Measurements from ENCODE around the gene MAP2K1.
"Not testable (repeated sequence)": the region's sequence is repeated elsewhere in the genome, so short reads cannot be mapped to it uniquely, and the experiment has no call there.

Gene MAP2K1

GRCh38 chr15:66393037-66393436, 6.3 kb downstream of the MAP2K1 start:
- not testable (repeated sequence) for DNase-seq (ENCODE audit: low read depth)

GRCh38 chr15:66394472-66394871, 7.8 kb downstream of the MAP2K1 start:
- DNase-seq (ENCODE audit: low read depth) = no peak

- no peak for DNase-seq (ENCODE audit: low read depth)
Measured at GRCh38 chr15:66394915-66395314, 8.2 kb downstream of the MAP2K1 start.

GRCh38 chr15:66399276-66399675, 12.6 kb downstream of the MAP2K1 start:
- DNase-seq (ENCODE audit: low read depth) = no peak

DNA sequence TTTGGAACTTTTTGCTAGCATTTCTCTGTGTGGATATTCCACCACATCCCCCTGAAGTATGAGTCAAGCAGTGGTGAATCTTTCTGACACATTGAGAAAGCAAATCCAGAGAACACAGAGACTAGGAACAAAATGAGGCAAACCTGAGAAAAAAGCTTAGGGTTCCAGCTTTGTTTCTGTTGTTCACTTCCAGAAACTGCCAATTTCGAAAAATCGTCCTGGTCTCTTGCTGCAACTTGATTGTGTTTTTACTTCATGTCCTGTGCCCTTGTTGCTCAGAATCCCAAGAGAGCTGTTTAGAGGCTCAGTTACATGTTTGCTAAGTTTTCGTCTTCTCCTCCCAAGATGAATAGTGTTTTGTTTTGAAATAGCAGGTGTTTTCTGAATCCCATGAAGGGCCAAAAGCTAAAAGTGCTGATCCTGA, 13.7 kb downstream of the MAP2K1 start:
- DNase-seq (ENCODE audit: low read depth) = no peak

GRCh38 chr15:66401130-66402021, 14.7 kb downstream of the MAP2K1 start:
- no peak for DNase-seq (ENCODE audit: low read depth)

DNA sequence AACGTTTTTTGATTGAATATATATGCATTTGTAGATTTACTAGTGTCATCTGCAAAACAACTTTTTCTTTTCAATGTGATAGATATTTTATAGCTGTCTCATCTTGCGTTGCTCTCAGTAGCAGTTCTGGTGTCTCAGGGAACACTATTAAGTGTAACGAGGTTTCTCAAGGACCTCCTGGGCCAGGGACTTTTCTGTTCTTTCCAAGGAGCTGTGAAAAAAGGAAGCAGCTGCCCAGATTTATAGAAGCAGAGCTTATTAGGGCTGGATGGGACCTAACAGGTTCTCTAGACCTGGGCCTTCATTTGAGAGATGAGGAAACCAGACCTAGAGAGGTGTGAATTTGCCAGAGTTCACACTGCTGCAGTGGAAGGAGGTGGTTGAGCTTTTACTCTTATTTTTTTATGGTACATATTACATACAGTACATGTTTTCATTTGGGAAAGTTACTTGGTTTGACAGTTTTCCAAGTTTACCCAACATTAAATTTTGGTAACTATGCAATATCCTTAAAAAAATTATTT, 16.1 kb downstream of the MAP2K1 start:
- no peak for DNase-seq (ENCODE audit: low read depth)

GRCh38 chr15:66403323-66403722, 16.6 kb downstream of the MAP2K1 start:
- no peak for DNase-seq (ENCODE audit: low read depth)

DNA sequence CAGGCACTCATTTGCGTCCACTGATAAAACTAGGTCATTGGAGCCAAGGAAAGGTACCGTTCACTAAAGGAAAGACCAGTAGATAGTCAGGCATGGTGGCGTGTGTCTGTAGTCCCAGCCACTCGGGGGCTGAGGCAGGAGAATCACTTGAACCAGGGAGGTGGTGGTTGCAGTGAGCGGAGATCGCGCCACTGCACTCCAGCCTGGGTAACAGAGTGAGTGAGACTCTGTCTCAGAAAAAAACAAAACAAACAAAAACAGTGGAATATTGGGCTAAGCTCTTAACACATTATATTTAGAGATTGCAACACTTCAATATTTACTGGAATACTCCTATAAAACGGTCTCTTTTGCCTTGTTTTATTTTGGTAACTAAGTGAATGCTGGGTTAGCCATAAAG, 17.4 kb downstream of the MAP2K1 start:
- no peak for DNase-seq (ENCODE audit: low read depth)

DNA sequence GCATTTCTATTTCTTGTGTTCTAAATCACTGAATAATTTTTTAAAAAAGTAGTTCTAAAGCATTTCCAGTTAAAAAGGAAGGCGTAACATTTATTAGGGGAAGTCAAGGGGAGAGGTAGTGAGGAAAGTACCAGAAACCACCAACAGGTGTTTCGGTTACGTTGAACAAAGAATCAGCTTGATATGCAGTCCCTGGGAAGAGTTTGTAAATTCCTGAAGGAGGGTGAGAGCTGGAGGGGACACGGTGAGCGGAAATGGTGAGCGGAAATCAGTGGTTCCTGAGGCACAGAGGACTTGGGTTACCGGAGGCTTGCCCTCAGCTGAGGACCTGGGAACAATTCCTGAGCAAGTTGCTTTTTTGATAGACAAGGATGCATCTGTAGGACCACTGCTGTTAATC, 17.8 kb downstream of the MAP2K1 start:
- DNase-seq (ENCODE audit: low read depth) = no peak

DNA sequence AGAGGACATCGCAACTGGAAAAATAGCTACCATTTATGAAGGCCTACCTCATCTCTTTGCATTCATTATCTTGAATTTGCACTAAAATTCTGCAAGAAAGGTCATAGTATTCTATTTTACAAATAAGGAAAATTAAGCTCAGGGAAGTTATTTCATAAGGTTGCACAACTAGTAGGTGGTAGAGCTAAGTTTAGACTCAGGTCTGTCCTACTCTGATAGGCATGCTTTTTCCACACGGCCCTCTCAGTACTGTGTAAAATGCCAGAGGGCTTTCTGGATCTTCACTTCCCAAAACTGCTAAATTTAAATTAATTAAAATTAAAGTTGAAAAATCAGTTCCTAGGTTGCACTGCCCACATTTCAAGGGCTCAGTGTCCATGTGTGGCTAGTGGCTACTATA, 18.3 kb downstream of the MAP2K1 start:
- DNase-seq (ENCODE audit: low read depth) = no peak

- no peak for DNase-seq (ENCODE audit: low read depth)
Measured at GRCh38 chr15:66405615-66406014, 18.9 kb downstream of the MAP2K1 start.

GRCh38 chr15:66408254-66408653, 21.5 kb downstream of the MAP2K1 start:
- DNase-seq (ENCODE audit: low read depth) = no peak

- DNase-seq (ENCODE audit: low read depth) = no peak
Measured at GRCh38 chr15:66408675-66409282, 22.1 kb downstream of the MAP2K1 start.

GRCh38 chr15:66409565-66410108, 22.9 kb downstream of the MAP2K1 start:
- no peak for DNase-seq (ENCODE audit: low read depth)

GRCh38 chr15:66411190-66411589, 24.5 kb downstream of the MAP2K1 start:
- DNase-seq (ENCODE audit: low read depth) = no peak

DNA sequence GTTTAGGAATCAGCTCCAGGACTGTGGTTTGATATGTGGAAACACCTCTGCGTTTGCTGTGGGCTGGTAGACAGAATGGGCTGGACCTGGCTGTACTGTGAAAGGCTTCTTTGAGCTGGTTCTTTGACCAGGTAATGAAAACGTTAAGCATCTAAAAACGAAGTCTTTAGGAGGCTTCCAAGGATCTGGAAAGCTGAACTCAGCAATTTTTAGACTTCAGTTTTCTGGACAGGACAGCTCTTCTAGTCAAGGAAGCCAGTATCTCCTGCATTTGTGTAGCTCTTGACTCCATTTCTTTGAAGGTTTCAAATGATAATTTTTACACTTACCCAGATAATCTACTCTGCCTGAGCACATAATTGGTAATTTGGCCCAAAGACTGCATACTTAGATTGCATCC, 25.5 kb downstream of the MAP2K1 start:
- no peak for DNase-seq (ENCODE audit: low read depth)

GRCh38 chr15:66413579-66413978, 26.9 kb downstream of the MAP2K1 start:
- no peak for DNase-seq (ENCODE audit: low read depth)

DNA sequence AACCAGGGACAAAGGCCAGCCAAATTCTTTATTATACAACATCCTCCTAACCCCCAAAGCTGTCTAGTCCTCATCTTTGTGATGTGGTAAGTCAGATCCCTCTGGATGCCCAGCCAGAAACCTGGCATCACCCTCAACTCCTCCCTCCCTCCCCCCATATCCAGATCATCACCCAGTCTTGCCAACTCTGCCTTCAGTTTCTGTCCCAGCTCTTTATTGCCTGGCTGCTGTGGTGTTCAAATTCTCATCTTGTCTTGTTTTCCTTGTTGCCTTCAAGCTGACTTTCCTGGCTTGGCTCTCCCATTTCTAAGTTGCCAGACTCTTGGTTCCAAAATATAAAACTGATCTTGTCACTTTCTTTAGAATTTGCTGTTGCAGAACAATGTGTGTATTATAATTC, 28.6 kb downstream of the MAP2K1 start:
- DNase-seq (ENCODE audit: low read depth) = no peak

GRCh38 chr15:66417736-66418135, 31.0 kb downstream of the MAP2K1 start:
- no peak for DNase-seq (ENCODE audit: low read depth)

DNA sequence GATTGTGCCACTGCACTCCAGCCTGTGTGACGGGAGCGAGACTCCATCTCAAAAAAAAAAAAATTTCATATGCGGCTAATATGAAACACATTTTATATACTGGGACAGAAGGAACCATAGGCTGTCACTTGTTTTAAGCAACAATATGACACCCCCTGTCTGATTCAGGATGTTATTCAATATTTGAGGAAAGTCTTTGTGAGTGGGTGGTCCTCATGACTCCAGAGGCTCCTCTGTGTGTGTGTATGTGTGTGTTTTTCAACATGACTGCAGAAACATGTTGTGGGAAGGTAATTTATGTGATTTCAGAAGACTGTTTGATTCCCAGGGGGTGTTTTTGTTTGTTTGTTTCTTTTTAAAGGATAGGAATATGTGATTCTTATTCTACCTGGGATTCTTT, 32.8 kb downstream of the MAP2K1 start:
- no peak for DNase-seq (ENCODE audit: low read depth)

GRCh38 chr15:66422347-66422746, 35.6 kb downstream of the MAP2K1 start:
- DNase-seq (ENCODE audit: low read depth) = no peak

- no peak for DNase-seq (ENCODE audit: low read depth)
Measured at GRCh38 chr15:66423149-66423548, 36.4 kb downstream of the MAP2K1 start.

All from stimulated activated CD4-positive, alpha-beta T cell treated with anti-CD3 and anti-CD28 coated beads, Interleukin-2, amount 100 ng/mL, for 4 hours (primary cell).